CD4-positive, alpha-beta T cell (primary cell): ENCODE results near the gene ARMC3. TPM values are rescaled to one million over a fixed set of nuclear protein-coding genes. Genes with fewer than 3 reads are reported as not detected.

Experiments
- ATAC-seq: fragments of 200-7000 bp; cut with Tn5 transposase; one replicate; pipeline ENCODE4 v1.10.0; 2022; ENCODE audit warnings: mild to moderate bottlenecking; ENCODE audit not compliant: poor library complexity
- CTCF ChIA-PET: fragments of 350-600 bp; sonication (Branson Sonifier 250); formaldehyde crosslinking; loops from one replicate; lab custom pipeline; 2021; ENCODE audit warnings: antibody characterized with exemption, inconsistent platforms; lab: Charles Lee
- POLR2A ChIA-PET: fragments of 350-600 bp; sonication (Branson Sonifier 250); formaldehyde crosslinking; loops from one replicate; lab custom pipeline; 2021; ENCODE audit warnings: antibody characterized with exemption, inconsistent platforms; lab: Charles Lee
- DNase-seq, 14 experiments: peaks; one replicate each; pipeline ENCODE4 v3.0.0-alpha.2; 2013 to 2020; ENCODE audit warnings: mixed read lengths in 2 of 14
- H3K27ac ChIP-seq, 2 donors: one replicate each; pipeline versions ENCODE4 v1.5.1 to v1.7.0; 2013; ENCODE audit warnings: low read length in 2 of 2, low read depth in 1 of 2, mild to moderate bottlenecking in 1 of 2
- H3K27me3 ChIP-seq, 2 experiments: 1 replicate in 1 of 2; 2 replicates in 1 of 2; pipeline versions ENCODE4 v1.6.1 to v1.7.0; 2013; ENCODE audit warnings: low read length in 2 of 2, control low read depth in 1 of 2, mild to moderate bottlenecking in 1 of 2, moderate library complexity in 1 of 2; ENCODE audit not compliant: insufficient read depth in 2 of 2, control insufficient read depth in 1 of 2
- H3K36me3 ChIP-seq: one replicate; pipeline ENCODE4 v1.6.1; 2013; ENCODE audit warnings: low read length, control low read depth; ENCODE audit not compliant: insufficient read depth
- H3K4me1 ChIP-seq: one replicate; pipeline ENCODE4 v1.6.1; 2013; ENCODE audit warnings: low read length, control low read depth; ENCODE audit not compliant: insufficient read depth
- H3K4me3 ChIP-seq: one replicate; pipeline ENCODE4 v1.5.1; 2013; ENCODE audit warnings: mild to moderate bottlenecking, low read length, moderate library complexity
- H3K9me3 ChIP-seq, 2 experiments: 1 replicate in 1 of 2; 2 replicates in 1 of 2; pipeline versions ENCODE4 v1.6.1 to v1.7.0; 2013; ENCODE audit warnings: low read length in 2 of 2, mild to moderate bottlenecking in 2 of 2, control low read depth in 1 of 2, moderate library complexity in 1 of 2; ENCODE audit not compliant: control insufficient read depth in 1 of 2, insufficient read depth in 1 of 2
- H3K27ac Mint-ChIP-seq: one replicate; pipeline ENCODE4 v1.8.0; 2020; ENCODE audit warnings: mixed read lengths
- H3K27me3 Mint-ChIP-seq: one replicate; pipeline ENCODE4 v1.8.0; 2021; ENCODE audit warnings: mixed read lengths
- H3K36me3 Mint-ChIP-seq: one replicate; pipeline ENCODE4 v1.8.0; 2021; ENCODE audit warnings: low read depth, mixed read lengths
- H3K4me1 Mint-ChIP-seq: one replicate; pipeline ENCODE4 v1.8.0; 2021; ENCODE audit warnings: low read depth, mixed read lengths
- H3K4me3 Mint-ChIP-seq: one replicate; pipeline ENCODE4 v1.8.0; 2020; ENCODE audit warnings: mild to moderate bottlenecking, mixed read lengths
- H3K9me3 Mint-ChIP-seq: one replicate; pipeline ENCODE4 v1.8.0; 2020; ENCODE audit warnings: mixed read lengths
- intact Hi-C, 2 experiments: fragments of 100-400 bp; cut with DNase I in 1 of 2; cut with micrococcal nuclease in 1 of 2; formaldehyde crosslinking; loops; one replicate each; pipeline versions ENCODE4 v1.15.1 to v1.9.0; 2023 to 2025; cut with DNase I, micrococcal nuclease
- total RNA-seq, 174 experiments: library from RNA in 2 of 174; stranded (reverse) in 2 of 174; gene quantifications; one replicate each; pipeline ENCODE4 v1.2.3 and lab custom pipeline; 2021 to 2026
- TF ChIP-seq, protein P1 (sequence below): fragments of 200-600 bp; IDR thresholded peaks from one replicate; pipeline ENCODE4 v1.8.0; 2022; ENCODE audit warnings: antibody characterized with exemption, mild to moderate bottlenecking

ARMC3 gene
- total RNA-seq, 2 experiments from 2014 or later: not detected

DNA sequence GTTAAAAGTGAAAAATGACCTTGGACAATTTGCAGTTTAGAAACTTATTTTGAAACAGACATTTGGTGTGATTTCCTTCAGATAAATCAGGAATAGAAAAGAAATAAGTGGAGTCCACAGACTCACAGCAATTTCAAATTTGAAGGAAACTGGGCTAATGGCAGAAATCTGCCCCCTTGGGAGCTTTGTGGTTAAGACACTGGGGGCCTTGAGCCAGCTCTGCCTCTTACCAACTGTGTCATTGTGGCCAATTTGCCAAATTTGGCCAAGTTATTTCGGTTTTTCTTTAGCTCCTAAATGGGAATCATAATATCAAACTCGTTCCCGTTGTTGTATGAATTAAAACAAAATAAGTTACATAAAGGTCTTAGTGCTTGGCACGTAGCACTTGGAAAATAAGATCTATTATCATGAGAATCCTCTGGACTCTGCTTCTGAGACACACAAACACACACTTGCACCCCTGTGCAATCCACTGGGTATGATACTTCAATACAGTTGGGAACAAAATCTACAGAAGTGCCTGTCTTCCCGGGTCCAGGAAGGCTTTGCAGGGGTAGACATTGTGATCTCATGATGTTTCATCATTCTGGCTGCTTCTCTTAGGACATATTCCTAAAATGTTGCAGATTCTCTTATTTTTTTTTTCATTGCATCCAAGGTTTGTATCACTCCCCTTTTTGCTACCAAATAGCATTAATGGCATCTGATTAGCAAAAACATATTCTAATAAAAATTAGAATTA lies 4.9 kb downstream of the ARMC3 start:
- peaks cover 0 to 4% of the 10 kb centered on the region in 2 experiments for H3K9me3 ChIP-seq
- Mint-ChIP-seq H3K36me3 (no peaks in the 10 kb centered on the region), H3K4me1 (no peaks in the 10 kb centered on the region), H3K4me3 (no peak overlapping the region), H3K27ac (no peak overlapping the region), H3K27me3 (peaks cover 5% of the 10 kb centered on the region), H3K9me3 (no peaks in the 10 kb centered on the region)
- peaks cover 0 to 5% of the 10 kb centered on the region in 2 experiments for H3K27me3 ChIP-seq
- POLR2A ChIA-PET: interaction anchor here (1.1 kb wide), 1 partner anchor 450 kb away, joined by 3 read pairs; no protein-coding TSS in a partner anchor
- intact Hi-C loops: no loop called here
- CTCF ChIA-PET: no interaction called here
- TF ChIP-seq, protein P1, sequence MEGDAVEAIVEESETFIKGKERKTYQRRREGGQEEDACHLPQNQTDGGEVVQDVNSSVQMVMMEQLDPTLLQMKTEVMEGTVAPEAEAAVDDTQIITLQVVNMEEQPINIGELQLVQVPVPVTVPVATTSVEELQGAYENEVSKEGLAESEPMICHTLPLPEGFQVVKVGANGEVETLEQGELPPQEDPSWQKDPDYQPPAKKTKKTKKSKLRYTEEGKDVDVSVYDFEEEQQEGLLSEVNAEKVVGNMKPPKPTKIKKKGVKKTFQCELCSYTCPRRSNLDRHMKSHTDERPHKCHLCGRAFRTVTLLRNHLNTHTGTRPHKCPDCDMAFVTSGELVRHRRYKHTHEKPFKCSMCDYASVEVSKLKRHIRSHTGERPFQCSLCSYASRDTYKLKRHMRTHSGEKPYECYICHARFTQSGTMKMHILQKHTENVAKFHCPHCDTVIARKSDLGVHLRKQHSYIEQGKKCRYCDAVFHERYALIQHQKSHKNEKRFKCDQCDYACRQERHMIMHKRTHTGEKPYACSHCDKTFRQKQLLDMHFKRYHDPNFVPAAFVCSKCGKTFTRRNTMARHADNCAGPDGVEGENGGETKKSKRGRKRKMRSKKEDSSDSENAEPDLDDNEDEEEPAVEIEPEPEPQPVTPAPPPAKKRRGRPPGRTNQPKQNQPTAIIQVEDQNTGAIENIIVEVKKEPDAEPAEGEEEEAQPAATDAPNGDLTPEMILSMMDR: no peak
- ATAC-seq (no peak), DNase-seq (no peak)
- no peak overlapping the region for H3K27ac ChIP-seq
- H3K4me1 ChIP-seq: peaks cover 5% of the 10 kb centered on the region
- no peaks in the 10 kb centered on the region for H3K36me3 ChIP-seq
- no peak overlapping the region for H3K4me3 ChIP-seq

- Histone ChIP-seq H3K4me3 (no peak overlapping the region), H3K9me3 (no peaks in the 10 kb centered on the region), H3K4me1 (no peaks in the 10 kb centered on the region), H3K36me3 (no peaks in the 10 kb centered on the region), H3K27me3 (no peaks in the 10 kb centered on the region), H3K27ac (no peak overlapping the region)
- ChIA-PET POLR2A (no interaction called here), CTCF (no interaction called here)
- no peaks in the 10 kb centered on the region for H3K36me3 Mint-ChIP-seq
- no peaks in the 10 kb centered on the region for H3K27me3 Mint-ChIP-seq
- no peak for DNase-seq
- no peak overlapping the region for H3K27ac Mint-ChIP-seq
- no peak for ATAC-seq
- H3K4me1 Mint-ChIP-seq: no peaks in the 10 kb centered on the region
- H3K4me3 Mint-ChIP-seq: no peak overlapping the region
- intact Hi-C loops: no loop called here
- H3K9me3 Mint-ChIP-seq: no peaks in the 10 kb centered on the region
- TF ChIP-seq, protein P1: no peak
These were observed 6.9 kb downstream of the ARMC3 start for GRCh38 chr10:22934726-22935125.

DNA sequence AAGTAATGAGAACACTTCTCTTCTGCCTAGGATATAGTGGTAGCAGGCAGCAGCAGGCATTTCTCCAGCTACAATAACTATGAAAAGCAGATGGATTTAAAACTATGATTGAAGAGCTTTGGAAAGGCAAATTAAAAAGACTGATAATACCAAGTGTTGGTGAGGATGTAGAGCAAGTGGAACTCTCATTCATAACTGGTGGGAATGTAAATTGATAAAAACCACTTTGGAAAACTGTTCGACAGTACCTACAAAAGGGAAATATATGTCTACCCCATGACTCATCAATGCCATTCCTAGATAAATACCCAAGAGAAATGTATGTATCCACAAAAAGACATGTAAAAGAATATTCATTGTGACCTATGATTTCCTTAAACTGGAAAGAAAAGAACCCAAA lies 14.6 kb downstream of the ARMC3 start:
- DNase-seq: no peak
- TF ChIP-seq, protein P1: no peak
- no peaks in the 10 kb centered on the region for H3K27me3 ChIP-seq
- H3K27ac Mint-ChIP-seq: no peak overlapping the region
- H3K36me3 Mint-ChIP-seq: no peaks in the 10 kb centered on the region
- peaks cover 6% of the 10 kb centered on the region for H3K9me3 Mint-ChIP-seq
- H3K4me3 Mint-ChIP-seq: no peak overlapping the region
- no peaks in the 10 kb centered on the region for H3K4me1 ChIP-seq
- H3K4me1 Mint-ChIP-seq: no peaks in the 10 kb centered on the region
- ChIA-PET POLR2A (interaction anchor here (0.6 kb wide), 1 partner anchor 310 kb away, joined by 3 read pairs; no protein-coding TSS in a partner anchor), CTCF (no interaction called here)
- no peak overlapping the region for H3K27ac ChIP-seq
- no peak for ATAC-seq
- peaks cover 0 to 6% of the 10 kb centered on the region in 2 experiments for H3K9me3 ChIP-seq
- no peaks in the 10 kb centered on the region for H3K36me3 ChIP-seq
- intact Hi-C loops: no loop called here
- H3K27me3 Mint-ChIP-seq: peaks cover 5% of the 10 kb centered on the region
- H3K4me3 ChIP-seq: no peak overlapping the region
